Measurements from ENCODE around the gene HSPA4. TPM values are rescaled to one million over a fixed set of nuclear protein-coding genes. Genes with fewer than 3 reads are reported as not detected.

Gene HSPA4
- total RNA-seq, 1 donor from 2014 or later, result 133 TPM

DNA sequence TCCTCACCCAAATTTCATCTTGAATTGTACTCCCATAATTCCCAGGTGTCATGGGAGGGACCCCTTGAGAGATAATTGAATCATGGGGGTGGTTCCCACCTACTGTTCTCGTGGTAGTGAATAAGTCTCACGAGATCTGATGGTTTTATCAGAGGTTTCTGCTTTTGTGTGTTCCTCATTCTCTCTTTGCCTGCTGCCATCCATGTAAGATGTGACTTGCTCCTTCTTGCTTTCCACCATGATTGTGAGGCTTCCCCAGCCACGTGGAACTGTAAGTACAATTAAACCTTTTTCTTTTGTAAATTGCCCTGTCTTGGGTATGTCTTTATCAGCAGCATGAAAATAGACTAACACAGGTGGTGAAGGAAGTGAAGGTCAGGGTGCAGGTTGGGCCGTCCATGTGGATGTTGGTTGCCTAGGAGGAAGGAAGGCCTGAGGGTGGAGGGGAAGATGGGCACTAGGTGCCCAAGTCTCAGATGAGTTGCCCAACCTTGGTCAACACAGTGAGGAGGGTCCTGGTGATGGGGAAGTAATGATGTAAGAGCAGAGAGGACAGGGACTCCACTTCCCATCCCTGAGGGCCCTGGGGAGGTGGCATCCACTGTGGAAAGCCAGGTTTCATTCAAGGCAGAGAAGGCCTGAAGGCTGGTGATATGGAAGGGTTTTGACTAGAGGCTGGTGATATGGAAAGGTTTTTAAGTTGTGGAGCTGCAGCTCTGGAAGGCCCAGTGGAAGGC is 92.6 kb downstream of the HSPA4 start:
- Mint-ChIP-seq H3K4me1 (ENCODE audit: low read depth) (peaks cover 2% of the 10 kb centered on the region), H3K36me3 (ENCODE audit: insufficient read depth) (no peaks in the 10 kb centered on the region), H3K27ac (no peak overlapping the region), H3K27me3 (no peaks in the 10 kb centered on the region), H3K9me3 (ENCODE audit: low read depth) (peaks cover 5% of the 10 kb centered on the region), H3K4me3 (ENCODE audit: low read depth) (no peak overlapping the region)
- DNase-seq (ENCODE audit: low spot score, unreplicated experiment), result no peak
- no peak for TF ChIP-seq CTCF (IDR thresholded peaks at IDR 0.05; ENCODE audit: unreplicated experiment)

DNA sequence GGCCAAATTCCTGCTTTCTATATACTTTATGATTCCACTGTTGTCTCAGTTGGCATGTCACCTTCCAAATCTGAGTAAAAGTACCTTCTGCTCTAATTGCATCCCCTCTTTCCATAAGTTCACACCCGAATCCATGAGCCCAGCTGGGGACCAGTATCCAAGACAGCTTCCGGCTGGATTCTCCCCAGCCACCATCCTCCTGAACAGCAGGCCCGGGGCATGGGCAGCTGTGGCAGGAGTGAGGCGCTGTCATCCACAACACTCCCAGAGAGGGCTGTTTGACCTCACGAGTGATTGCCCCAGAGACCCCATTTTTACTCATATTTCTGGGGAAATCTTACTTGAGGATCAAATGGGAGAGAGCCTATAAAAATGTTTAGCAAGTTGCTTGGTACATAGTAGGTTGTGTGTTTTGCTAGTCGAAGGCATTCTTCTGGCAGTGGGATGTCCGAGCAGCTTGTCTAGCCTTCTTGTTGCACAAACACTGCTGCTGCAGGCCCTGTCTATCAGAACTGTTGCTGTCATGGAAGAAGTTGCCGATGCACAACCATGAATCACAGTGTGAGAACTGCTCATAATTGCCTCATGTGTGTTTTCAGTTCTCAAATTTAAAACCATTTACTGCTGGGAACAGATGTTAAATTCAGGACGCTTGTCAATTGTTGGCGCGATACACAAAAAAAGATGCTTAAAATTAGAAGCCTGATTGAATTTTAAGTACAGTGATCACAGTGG is 93.8 kb downstream of the HSPA4 start:
- Mint-ChIP-seq H3K27ac (no peak overlapping the region), H3K27me3 (no peaks in the 10 kb centered on the region), H3K4me3 (ENCODE audit: low read depth) (no peak overlapping the region), H3K9me3 (ENCODE audit: low read depth) (peaks cover 5% of the 10 kb centered on the region), H3K36me3 (ENCODE audit: insufficient read depth) (no peaks in the 10 kb centered on the region), H3K4me1 (ENCODE audit: low read depth) (peaks cover 4% of the 10 kb centered on the region)
- TF ChIP-seq CTCF (IDR thresholded peaks at IDR 0.05; ENCODE audit: unreplicated experiment), result no peak
- DNase-seq (ENCODE audit: low spot score, unreplicated experiment), result no peak

DNA sequence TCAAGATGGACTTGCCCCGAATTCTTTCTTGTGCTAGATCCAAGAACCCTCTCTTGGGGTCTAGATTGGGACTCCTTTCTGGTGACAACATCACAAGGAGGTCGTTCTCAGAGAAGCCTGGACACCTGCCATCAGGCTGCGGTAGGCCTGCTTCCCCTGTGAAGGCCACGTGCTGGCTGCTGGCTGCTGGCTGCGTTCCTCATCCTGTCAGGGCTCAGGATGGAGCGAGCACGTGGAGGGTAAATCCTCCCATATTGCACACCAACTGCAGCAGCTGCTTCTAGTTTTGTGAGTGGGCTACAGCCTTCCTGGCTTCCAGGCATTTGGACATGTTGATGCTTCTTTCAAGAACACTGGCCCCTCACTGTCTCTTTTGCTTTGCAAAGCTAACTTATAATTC is 95.6 kb downstream of the HSPA4 start:
- Mint-ChIP-seq H3K27ac (no peak overlapping the region), H3K4me3 (ENCODE audit: low read depth) (no peak overlapping the region), H3K27me3 (no peaks in the 10 kb centered on the region), H3K4me1 (ENCODE audit: low read depth) (peaks cover 4% of the 10 kb centered on the region), H3K9me3 (ENCODE audit: low read depth) (peaks cover 5% of the 10 kb centered on the region), H3K36me3 (ENCODE audit: insufficient read depth) (no peaks in the 10 kb centered on the region)
- TF ChIP-seq CTCF (IDR thresholded peaks at IDR 0.05; ENCODE audit: unreplicated experiment), result no peak
- no peak for DNase-seq (ENCODE audit: low spot score, unreplicated experiment)

GRCh38 chr5:133147815-133148567 is 96.2 kb downstream of the HSPA4 start:
- no peak overlapping the region for H3K27ac Mint-ChIP-seq
- DNase-seq (ENCODE audit: low spot score, unreplicated experiment), result no peak
- peaks cover 5% of the 10 kb centered on the region for H3K9me3 Mint-ChIP-seq (ENCODE audit: low read depth)
- no peak overlapping the region for H3K4me3 Mint-ChIP-seq (ENCODE audit: low read depth)
- H3K36me3 Mint-ChIP-seq (ENCODE audit: insufficient read depth), result no peaks in the 10 kb centered on the region
- H3K4me1 Mint-ChIP-seq (ENCODE audit: low read depth), result peaks cover 4% of the 10 kb centered on the region
- TF ChIP-seq CTCF (IDR thresholded peaks at IDR 0.05; ENCODE audit: unreplicated experiment), result no peak
- no peaks in the 10 kb centered on the region for H3K27me3 Mint-ChIP-seq

GRCh38 chr5:133149345-133149744 is 97.5 kb downstream of the HSPA4 start:
- Mint-ChIP-seq H3K36me3 (ENCODE audit: insufficient read depth) (no peaks in the 10 kb centered on the region), H3K27ac (no peak overlapping the region), H3K4me1 (ENCODE audit: low read depth) (peaks cover 4% of the 10 kb centered on the region), H3K9me3 (ENCODE audit: low read depth) (peaks cover 4% of the 10 kb centered on the region), H3K4me3 (ENCODE audit: low read depth) (no peak overlapping the region), H3K27me3 (no peaks in the 10 kb centered on the region)
- no peak for TF ChIP-seq CTCF (IDR thresholded peaks at IDR 0.05; ENCODE audit: unreplicated experiment)
- DNase-seq (ENCODE audit: low spot score, unreplicated experiment), result no peak

All from progenitor cell of endocrine pancreas (in vitro differentiated cells).